SH-SY5Y (cell line): ENCODE results near the gene E2F4.

Experiments
- GATA2 ChIP-seq: IDR thresholded peaks from 2 replicates; pipeline ENCODE4 v1.6.1; 2011; ENCODE audit warnings: mild to moderate bottlenecking, low read depth, low read length
- GATA3 ChIP-seq: IDR thresholded peaks from 2 replicates; pipeline ENCODE4 v1.6.1; 2011; ENCODE audit warnings: low read depth, mild to moderate bottlenecking, low read length, moderate library complexity

GRCh38 chr16:67169011-67169451 is 22.9 kb upstream of the E2F4 start:
- TF ChIP-seq GATA3 (no peak), GATA2 (no peak)
